OCI-LY3 (cell line): ENCODE measurements around the gene STIM2.

Experiments used
- CTCF ChIP-seq: fragments of 200-600, 300-600 bp; sonication (generic); IDR thresholded peaks from 2 replicates; pipeline ENCODE4 v1.5.1; 2014; ENCODE audit warnings: antibody characterized with exemption, low read length, low read depth
- EZH2phosphoT487 ChIP-seq: fragments of 200-600 bp; shearing (Covaris generic); IDR thresholded peaks from 2 replicates; pipeline ENCODE4 v1.6.1; 2018; ENCODE audit warnings: antibody characterized with exemption, mixed run types, low read depth

GRCh38 chr4:27006646-27007045 lies 146.0 kb downstream of the STIM2 start:
- TF ChIP-seq CTCF (no peak), EZH2phosphoT487 (no peak)
